GM19239 (cell line): Measurements from ENCODE around the gene FKBP5.
"Not testable (repeated sequence)": the region's sequence is repeated elsewhere in the genome, so short reads cannot be mapped to it uniquely, and the experiment has no call there.

Experiments
- DNase-seq: peaks from one replicate; pipeline ENCODE4 v3.0.0; 2011; ENCODE audit warnings: low spot score; ENCODE audit not compliant: insufficient read length
- FAIRE-seq: peaks from 2 replicates; lab custom pipeline; 2011; peaks lifted over from hg19 to GRCh38; lab: Jason Lieb, UNC

Gene FKBP5

DNA sequence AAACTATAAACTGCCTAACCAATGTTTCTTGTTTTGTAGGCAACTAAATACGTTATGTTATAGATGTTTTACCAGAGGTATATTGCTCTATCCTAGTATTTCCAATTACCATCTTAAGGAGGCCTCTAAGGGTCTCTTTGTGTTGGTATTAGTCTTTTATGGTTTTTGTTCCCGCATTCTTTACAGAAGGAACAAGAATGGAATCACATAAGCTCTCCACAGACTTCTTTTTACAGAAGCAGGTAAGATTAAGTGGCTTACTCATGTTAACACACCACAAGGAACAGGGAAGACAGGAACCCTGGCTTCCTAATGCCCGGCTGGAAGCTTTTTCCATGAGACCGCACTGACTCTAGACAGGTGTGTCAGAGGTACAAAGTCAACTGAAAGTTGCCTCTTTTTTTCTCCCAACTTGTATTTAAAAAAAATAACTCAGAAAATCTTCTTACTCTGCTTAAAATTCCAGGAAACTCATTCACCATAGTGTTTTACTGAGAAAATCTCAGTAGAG lies 55.1 kb downstream of the FKBP5 start:
- FAIRE-seq (no peak), DNase-seq (no peak)

DNA sequence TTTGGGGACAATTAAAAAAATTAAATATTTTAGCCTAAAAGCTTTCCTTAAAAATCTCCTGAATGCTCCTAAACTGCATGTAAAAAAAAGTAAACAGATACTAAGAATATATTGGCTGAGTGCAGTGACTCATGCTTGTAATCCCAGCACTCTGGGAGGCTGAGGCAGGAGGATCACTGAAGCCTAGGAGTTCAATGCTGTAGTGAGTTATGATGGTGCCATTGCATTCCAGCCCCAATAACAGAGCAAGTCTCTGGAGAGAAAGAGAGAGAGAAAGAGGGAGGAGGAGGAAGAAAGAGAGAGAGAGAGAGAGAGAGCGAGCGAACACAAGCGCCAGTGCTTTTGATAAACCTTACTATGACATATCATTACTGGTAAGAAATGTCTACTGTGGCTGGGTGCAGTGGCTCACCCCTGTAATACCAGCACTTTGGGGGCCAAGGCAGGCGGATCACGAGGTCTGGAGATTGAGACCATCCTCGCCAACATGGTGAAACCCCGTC lies 58.8 kb downstream of the FKBP5 start:
- no peak for DNase-seq
- FAIRE-seq, result no peak

DNA sequence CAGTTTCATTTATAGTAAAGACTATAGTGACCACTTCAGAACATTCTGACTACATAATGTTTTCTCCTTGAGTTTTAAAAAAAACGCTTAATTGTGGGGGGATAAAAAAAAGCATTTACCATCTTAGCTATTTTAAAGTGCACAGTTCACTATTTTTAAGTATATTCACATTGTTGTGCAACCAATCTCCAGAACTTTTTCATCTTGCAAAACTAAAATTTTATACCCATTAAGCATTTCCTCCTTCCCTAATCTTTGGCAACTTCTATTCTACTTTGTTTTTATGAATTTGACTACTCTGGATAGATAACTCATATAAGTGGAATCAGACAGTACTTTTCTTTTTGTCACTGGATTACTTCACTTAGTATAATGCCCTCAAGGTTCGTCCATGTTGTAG lies 62.3 kb downstream of the FKBP5 start:
- FAIRE-seq (no peak), DNase-seq (no peak)

DNA sequence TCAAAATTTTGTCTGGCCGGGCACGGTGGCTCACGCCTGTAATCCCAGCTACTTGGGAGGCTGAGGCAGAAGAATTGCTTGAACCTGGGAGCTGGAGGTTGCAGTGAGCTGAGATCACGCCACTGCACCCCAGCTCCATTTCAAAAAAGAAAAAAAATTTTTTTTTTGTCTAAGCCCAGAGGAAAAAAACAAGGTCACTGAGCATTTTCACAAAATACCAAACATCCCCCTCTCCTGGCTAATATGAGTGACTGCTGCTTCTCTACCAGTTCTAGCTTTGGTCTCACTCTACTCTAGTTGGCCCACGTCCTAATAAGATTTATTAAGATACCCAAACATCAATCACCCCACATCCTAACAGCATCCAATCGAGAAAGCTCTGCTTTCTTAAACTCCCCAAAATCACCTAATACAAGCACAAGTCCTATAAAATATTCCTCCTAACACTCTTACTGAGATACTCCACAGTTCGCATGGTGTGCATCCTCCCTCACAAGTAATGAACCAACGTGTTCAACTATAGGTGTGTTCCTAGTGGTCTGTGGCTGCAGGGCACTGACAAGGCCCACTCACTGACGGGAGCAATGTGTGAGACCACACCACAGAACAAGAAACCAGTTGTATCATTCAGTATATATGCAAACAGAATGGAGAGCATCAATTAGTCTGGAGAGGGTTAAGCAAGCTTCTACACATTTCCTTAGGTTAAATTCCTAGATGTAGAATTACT lies 64.2 kb downstream of the FKBP5 start:
- FAIRE-seq (no peak), DNase-seq (no peak)

DNA sequence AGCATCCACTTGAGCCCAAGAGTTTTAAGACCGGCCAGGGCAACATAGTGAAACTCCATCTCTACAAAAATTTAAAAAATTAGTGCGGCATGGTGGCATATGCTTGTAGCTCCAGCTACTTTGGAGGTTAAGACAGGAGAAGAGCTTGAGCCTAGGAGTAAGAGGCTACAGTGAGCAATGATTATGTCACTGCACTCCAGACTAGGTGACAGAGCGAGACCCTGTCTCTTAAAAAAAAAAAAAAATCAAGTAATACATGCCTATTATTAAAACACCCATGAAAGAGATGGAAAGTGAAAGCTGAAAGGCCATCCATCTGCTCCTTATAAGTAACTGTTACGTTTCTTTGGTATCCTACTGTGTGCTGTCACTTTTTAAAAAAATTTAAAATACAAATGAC lies 66.4 kb downstream of the FKBP5 start:
- no peak for DNase-seq
- FAIRE-seq, result no peak

DNA sequence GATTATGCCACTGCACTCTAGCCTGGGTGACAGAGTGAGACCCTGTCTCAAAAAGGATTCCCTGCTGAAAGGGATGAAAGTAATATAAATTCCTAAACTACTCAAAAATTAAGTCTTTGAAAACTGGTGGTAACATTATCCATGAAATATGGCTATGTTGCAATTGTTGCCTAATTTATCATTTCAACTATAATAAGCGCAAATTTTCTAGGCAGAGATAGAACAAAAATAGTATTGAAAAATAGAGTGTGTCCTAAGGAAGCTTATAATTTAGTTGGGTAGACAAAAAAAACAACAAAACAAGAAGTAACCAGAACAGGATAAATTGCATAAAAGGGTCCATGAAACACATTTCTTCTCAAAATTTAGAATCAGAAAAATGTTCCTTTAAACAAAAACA lies 68.0 kb downstream of the FKBP5 start:
- no peak for FAIRE-seq
- DNase-seq, result no peak

DNA sequence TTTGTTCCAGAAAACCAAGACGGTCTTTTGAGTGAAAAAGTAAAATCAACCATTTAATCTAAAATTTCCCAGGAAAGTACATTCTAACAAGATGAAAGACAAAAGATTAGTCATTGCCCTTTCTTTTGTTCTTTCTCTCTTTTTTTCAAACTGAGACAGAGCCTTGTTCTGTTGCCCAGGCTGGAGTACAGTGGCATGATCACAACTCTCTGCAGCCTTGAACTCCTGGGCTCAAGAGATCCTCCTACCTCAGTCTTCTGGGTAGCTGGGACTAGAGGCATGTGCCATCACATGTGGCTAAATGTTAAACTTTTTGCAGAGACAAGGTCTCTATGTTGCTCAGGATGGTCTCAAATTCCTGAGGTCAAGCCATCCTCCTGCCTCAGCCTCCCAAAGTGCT lies 75.0 kb downstream of the FKBP5 start:
- no peak for DNase-seq
- FAIRE-seq, result no peak

DNA sequence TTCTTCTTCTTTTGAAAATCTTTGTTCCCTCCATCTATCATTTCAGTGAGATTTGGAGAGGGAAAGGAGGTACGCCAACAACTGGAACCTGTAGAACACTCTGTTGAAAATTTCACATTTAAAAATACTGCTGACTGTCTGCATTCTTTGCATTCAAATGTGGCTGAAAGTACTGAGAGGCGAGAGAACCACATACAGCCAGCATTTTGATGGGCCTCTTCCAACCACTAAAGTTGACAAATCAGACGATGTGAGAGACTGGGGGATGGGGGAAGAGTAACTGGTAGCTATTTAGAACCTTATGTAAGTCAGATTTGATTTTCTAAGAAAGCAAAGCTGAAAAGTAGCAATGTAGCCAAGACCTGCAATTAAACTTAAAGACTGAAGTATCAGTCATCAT lies 77.5 kb downstream of the FKBP5 start:
- FAIRE-seq, result no peak
- DNase-seq, result no peak

DNA sequence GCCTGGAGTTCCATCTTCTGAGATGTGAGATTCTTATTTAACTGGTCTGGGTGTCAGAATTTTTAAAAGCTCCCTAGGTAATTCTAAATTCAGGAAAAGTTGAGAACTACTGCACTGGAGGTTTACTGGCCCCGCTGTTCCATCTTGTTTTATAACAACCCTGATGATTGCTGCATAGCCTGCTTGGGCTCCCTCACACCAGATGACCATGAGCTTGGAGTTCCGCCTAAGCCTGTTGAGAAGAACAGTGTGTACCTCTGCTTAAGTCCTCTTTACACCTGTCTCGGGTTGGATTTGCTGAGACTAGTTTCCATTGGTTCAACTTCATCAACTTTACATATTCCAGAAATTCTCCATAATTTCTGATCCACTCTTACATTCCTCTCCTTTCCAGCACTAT lies 77.9 kb downstream of the FKBP5 start:
- DNase-seq (no peak), FAIRE-seq (no peak)

DNA sequence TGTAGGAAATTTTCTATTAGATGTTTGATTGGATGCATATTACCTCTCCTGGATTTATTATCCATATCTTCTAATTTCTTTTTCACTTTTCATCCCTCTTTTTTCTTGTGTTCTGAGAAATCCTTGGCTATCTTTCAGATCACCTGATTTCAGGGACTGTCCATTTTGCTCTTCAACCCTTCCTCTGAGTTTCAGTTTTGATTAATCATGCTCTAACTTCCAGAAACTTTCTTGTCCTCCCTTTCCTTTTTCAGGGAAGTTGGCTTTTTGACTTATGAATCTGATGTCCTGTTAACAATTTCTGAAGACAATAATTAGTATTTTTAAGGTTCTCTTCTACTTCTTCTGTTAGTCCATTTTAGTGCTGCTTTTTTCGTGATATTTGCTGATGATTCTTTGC lies 79.1 kb downstream of the FKBP5 start:
- no peak for FAIRE-seq
- DNase-seq, result no peak

DNA sequence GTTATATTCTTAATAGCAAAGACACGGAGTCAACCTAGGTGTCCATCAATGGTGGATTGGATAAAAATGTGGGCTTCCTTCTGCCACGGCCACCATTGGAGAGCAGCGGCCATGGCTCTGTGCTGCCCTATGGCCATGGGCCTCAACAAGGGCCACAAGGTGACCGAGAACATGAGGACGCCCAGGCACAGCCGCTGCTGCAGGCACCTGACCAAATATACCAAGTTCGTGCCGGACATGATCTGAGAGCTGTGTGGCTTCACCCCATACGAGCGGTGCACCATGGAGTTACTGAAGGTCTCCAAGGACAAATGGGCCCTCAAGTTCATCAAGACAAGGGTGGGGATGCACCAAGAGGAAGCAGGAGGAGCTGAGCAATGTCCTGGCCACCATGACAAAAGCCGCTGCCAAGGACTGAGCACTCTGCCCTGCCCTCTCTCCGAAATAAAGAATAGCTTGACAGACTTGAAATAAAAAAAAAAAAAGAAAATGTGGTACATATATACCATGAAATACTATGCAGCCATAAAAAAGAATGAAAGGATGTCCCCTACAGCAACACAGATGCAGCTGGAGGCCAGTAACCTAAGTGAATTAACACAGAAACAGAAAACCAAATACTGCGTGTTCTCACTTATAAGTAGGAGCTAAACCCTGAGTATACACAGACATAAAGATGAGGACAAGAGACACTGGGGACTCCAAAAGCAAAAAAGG lies 81.0 kb downstream of the FKBP5 start:
- DNase-seq, result no peak
- FAIRE-seq, result no peak

DNA sequence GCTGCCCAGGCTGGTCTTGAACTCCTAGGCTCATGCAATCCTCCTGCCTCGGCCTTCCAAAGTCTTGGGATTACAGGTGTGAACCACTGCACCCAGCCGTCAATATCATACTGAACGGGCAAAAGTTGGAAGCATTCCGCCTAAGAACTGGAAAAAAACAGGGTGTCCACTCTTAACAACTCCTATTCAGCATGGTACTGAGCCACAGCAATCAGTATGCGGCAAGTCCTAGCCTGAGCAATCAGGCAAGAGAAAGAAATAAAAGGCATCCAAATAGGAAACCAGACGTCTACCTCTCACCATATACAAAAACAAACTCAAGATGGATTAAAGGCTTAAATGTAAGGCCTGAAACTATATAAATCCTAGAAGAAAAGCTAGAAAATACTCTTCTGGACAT lies 83.1 kb downstream of the FKBP5 start:
- FAIRE-seq (no peak), DNase-seq (no peak)

DNA sequence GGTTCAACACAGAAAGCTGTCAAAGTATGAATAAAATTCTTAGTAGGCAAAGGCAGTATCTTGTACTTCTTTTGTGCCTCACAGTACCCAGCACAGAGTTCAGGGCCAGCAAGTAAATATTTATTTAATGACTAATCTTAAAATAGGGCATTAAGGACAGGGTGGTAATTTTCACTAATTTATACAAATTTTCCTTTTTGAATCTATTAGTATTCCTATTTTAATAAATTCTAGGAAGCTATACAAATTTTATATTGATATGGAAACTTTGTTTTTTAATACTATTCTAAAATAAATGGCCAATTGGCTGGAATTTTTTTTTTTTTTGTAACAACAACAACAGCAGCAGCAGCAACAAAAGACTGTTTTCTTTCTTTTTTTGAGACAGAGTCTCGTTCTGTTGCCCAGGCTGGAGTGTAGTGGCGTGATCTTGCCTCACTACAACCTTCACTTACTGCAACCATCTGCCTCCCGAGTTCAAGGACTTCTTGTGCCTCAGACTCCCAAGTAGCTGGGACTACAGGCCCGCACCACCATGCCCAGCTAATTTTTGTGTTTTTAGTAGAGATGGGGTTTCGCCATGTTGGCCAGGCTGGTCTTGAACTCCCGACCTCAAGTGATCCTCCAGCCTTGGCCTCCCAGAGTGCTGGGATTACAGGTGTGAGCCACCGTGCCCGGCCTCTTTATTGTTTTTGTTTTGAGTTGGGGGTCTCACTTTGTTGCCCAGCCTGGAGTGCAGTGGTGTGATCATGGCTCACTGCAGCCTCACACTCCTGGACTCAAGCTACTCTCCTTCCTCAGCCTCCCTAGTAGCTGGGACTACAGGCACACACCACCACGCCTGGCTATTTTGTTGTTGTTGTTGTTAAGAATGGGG lies 85.2 kb downstream of the FKBP5 start:
- FAIRE-seq (no peak), DNase-seq (no peak)

DNA sequence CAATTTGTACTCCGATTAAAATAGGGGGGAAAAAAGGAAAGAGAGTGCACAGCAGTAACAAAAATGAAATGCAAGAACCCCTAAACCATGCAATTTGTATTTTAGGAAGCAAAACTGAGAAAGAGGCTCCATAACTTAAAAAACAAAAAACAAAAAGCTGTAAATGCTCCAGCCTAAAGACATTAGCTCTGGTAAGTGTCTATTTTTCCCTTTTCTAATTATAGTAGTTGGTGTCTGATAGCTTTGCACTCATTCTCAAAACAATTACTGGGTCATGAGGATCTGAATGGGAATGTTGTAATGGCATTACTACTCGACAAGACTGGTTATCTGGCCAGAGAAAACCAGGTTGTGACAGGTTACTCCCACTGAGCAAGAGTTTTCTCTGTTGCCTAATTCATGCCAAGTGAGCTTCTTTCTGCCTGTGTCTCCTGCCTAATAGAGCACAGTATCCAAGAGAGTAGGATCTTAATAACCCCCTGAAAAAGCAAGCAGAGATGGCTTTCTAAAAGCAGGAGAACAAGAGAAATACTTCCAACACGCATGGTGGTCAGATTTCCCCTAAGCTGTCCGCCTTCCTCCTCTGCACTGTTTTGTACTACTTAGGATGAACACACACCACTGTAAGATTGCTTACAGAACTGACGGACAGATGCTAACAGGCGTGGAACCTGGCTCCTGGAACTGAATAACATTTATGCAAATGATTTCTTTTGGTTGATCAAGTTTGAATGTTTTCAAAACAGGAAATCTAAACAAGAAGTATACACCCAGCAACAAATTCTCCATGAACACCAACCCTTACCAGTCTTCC lies 86.4 kb downstream of the FKBP5 start:
- peak; percentile 67 for FAIRE-seq
- DNase-seq, result no peak

DNA sequence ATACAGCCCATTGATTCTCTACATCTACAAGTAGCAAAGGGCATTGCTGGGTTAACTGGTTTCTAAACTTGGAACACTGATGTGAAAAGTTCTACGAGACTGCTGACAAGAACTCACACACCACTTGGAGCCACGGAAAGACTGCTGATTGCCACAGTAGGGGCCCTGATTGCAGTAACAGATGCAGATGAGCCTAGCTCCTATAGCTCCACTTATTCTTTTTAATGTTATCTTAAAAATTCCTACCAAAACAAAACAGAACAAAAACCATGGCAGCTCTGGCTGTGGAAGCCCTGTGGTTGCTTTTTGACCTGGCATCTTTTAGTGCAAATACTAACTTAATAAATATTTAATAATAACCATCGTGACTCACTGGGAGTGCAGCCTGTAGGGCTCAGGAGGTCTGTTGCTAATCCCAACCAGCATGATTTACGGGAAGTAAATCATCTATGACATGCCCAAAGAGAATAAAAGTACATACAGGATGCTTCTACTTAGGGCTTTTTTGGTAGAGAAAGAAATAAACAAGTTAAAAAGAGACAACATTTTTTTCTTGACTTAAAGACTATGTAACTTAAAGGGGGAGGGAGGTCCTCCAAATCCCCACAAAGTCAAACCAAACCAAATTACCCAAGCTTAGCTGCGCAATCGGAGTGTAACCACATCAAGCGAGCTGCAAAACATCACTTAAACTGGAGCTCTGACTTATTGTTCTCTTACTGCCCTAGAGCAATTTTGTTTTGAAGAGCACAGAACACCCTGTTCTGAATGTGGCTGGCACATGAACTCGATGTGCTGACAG lies 87.2 kb downstream of the FKBP5 start:
- DNase-seq (no peak), FAIRE-seq (no peak)

DNA sequence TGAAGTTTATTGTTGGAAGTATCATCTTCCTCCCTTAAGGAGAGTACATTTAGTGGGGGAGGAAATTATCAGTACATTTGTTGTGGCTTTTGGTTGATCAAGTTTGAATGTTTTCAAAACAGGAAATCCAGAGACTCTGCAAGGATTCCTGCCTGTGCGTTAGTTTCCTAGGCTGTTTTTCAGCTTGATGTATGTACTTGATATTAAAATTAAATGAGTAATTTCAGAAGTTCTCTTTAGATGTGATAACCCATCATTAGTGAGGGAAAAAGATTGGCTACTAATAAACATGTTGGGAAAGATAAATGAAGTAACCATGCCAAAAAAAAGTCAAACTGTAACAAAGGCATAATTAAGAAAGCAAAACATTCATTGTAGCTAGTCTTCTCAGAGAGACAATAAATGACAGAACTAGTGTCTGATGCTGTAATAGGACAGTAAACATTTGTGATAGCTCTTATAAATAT lies 88.0 kb downstream of the FKBP5 start:
- DNase-seq (no peak), FAIRE-seq (no peak)

DNA sequence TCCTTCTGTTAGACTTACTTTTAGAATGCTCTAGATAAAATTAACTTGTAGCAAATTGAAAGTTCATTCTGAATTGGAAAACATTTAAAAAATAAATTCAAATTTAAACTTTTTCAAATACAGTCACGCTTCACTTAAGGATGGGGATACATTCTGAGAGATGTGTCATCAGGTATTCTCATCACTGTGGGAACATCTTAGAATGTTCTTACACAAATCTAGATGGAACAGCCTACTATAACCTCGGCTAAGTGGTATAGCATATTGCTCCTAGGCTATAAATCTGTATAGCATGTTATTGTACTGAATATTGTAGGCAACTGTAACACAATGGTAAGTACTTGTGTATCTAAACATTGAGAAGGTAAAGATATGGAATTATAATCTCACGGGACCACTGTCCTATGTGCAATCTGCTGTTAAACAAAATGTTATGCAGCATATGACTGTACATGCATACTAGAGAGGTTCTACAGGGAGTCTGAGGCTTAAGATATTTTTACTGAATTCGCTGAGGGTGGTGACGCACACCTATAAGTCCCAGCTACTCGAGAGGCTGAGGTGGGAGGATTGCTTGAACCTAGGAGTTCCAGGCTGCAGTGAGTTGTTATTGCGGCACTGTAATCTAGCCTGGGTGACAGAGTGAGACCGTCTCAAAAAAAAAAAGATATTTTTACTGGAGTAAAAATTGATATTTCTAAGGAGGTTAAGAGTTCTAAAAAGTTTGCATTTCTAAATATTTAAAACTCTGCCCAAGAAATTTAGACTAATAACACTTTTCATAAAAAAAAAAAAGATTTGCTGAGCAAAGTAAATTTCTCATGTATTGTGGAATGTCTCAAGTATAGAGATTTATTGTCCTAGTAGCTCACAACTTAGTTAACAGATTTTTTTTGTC lies 88.7 kb downstream of the FKBP5 start:
- FAIRE-seq (no peak), DNase-seq (no peak)

DNA sequence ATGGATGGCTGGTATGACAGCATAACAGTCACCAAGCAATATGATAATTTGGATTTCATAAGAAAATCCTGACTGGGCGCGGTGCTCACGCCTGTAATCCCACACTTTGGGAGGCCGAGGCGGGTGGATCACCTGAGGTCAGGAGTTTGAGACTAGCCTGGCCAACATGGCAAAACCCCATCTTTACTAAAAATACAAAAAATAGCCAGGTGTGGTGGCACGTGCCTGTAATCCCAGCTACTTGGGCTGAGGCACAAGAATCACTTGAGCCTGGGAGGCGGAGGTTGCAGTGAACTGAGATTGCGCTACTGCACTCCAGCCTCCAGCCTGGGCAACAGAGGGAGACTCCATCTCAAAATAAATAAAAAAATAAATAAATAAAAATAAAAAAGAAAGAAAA lies 90.1 kb downstream of the FKBP5 start:
- not testable (repeated sequence) for DNase-seq, FAIRE-seq
